IMR-90 (cell line): ENCODE measurements around the gene MZT1. TPM values are rescaled to one million over a fixed set of nuclear protein-coding genes. Genes with fewer than 3 reads are reported as not detected.

Experiments used
- ATAC-seq: fragments of 200-7000 bp; cut with Tn5 transposase; 2 replicates; pipeline ENCODE4 v1.9.1; 2020; ENCODE audit warnings: low read depth, mild to moderate bottlenecking, moderate library complexity
- BruUV-seq: library from RNA; stranded (reverse); fragments of 400-500 nt; replicated peaks from 2 replicates; lab custom pipeline; 2021; lab: Mats Ljungman, UMichigan
- CTCF ChIA-PET: fragments of 300-600 bp; formaldehyde crosslinking; extraction: SDS; loops from one replicate; lab custom pipeline; 2021; ENCODE audit warnings: antibody characterized with exemption; lab: Yijun Ruan, JAX
- POLR2A ChIA-PET: fragments of 300-600 bp; sonication (Branson Sonifier 250); formaldehyde crosslinking; loops from one replicate; lab custom pipeline; 2022; ENCODE audit warnings: antibody characterized with exemption; ENCODE audit not compliant: unreplicated experiment; lab: Charles Lee
- DNase-seq: peaks from one replicate; pipeline ENCODE4 v3.0.0; 2013
- H2AFZ ChIP-seq: replicated peaks from 2 replicates; pipeline ENCODE3; 2013; ENCODE audit warnings: low read length, mild to moderate bottlenecking; ENCODE audit not compliant: poor library complexity
- H2AK5ac ChIP-seq: 2 replicates; pipeline ENCODE4 v1.6.1; 2013; ENCODE audit warnings: low read depth, low read length, inconsistent platforms
- H2AK9ac ChIP-seq: replicated peaks from 2 replicates; pipeline ENCODE3; 2013; ENCODE audit warnings: mild to moderate bottlenecking, low read depth, low read length, moderate library complexity; ENCODE audit not compliant: poor library complexity
- H2BK120ac ChIP-seq: 2 replicates; pipeline ENCODE4 v1.6.1; 2013; ENCODE audit warnings: low read depth, low read length, inconsistent platforms
- H2BK15ac ChIP-seq: 3 replicates; pipeline ENCODE4 v1.6.1; 2013; ENCODE audit warnings: low read depth, low read length, inconsistent platforms
- H2BK20ac ChIP-seq: 2 replicates; pipeline ENCODE4 v1.6.1; 2013; ENCODE audit warnings: low read depth, mild to moderate bottlenecking, inconsistent platforms, low read length, moderate library complexity
- H2BK5ac ChIP-seq: 2 replicates; pipeline ENCODE4 v1.6.1; 2013; ENCODE audit warnings: mild to moderate bottlenecking, low read depth, low read length, inconsistent platforms; ENCODE audit not compliant: poor library complexity, severe bottlenecking
- H3K14ac ChIP-seq: replicated peaks from 2 replicates; pipeline ENCODE4 v1.6.1; 2013; ENCODE audit warnings: low read depth, low read length, inconsistent platforms
- H3K18ac ChIP-seq: 2 replicates; pipeline ENCODE4 v1.6.1; 2013; ENCODE audit warnings: low read depth, low read length, control low read depth
- H3K23ac ChIP-seq: 2 replicates; pipeline ENCODE4 v1.6.1; 2013; ENCODE audit warnings: low read depth, low read length, inconsistent platforms
- H3K27ac ChIP-seq: 2 replicates; pipeline ENCODE4 v1.5.1; 2013; ENCODE audit warnings: mild to moderate bottlenecking, control low read depth, low read length; ENCODE audit not compliant: insufficient read depth
- H3K27me3 ChIP-seq: 2 replicates; pipeline ENCODE4 v1.6.1; 2013; ENCODE audit warnings: low read length; ENCODE audit not compliant: control insufficient read depth, insufficient read depth
- H3K36me3 ChIP-seq: 2 replicates; pipeline ENCODE4 v1.6.1; 2013; ENCODE audit warnings: low read length, mixed read lengths; ENCODE audit not compliant: control insufficient read depth, insufficient read depth
- H3K4ac ChIP-seq: 2 replicates; pipeline ENCODE4 v1.6.1; 2013; ENCODE audit warnings: low read depth, low read length, inconsistent platforms
- H3K4me1 ChIP-seq: 2 replicates; pipeline ENCODE4 v1.6.1; 2013; ENCODE audit warnings: low read length, mixed read lengths; ENCODE audit not compliant: control insufficient read depth, insufficient read depth
- H3K4me2 ChIP-seq: 2 replicates; pipeline ENCODE4 v1.6.1; 2013; ENCODE audit warnings: low read depth, mild to moderate bottlenecking, control low read depth, low read length, moderate library complexity
- H3K4me3 ChIP-seq: 2 replicates; pipeline ENCODE4 v1.5.1; 2013; ENCODE audit warnings: low read depth, mild to moderate bottlenecking, control low read depth, low read length, moderate library complexity; ENCODE audit not compliant: insufficient read depth
- H3K56ac ChIP-seq: 2 replicates; pipeline ENCODE4 v1.6.1; 2013; ENCODE audit warnings: low read length, inconsistent platforms; ENCODE audit not compliant: insufficient read depth; ENCODE audit errors: extremely low read depth
- H3K79me1 ChIP-seq, 2 experiments: 2 replicates each; pipeline ENCODE4 v1.6.1; 2013; ENCODE audit warnings: low read length in 2 of 2, inconsistent platforms in 1 of 2, low read depth in 1 of 2
- H3K9ac ChIP-seq: 2 replicates; pipeline ENCODE4 v1.6.1; 2013; ENCODE audit warnings: low read depth, low read length, control low read depth
- H3K9me1 ChIP-seq: 2 replicates; pipeline ENCODE4 v1.6.1; 2013; ENCODE audit warnings: low read length, inconsistent platforms; ENCODE audit not compliant: insufficient read depth
- H3K9me3 ChIP-seq: 2 replicates; pipeline ENCODE4 v1.6.1; 2013; ENCODE audit warnings: low read length; ENCODE audit not compliant: control insufficient read depth, insufficient read depth
- H4K20me1 ChIP-seq: 2 replicates; pipeline ENCODE4 v1.6.1; 2013; ENCODE audit warnings: low read length, inconsistent platforms; ENCODE audit not compliant: insufficient read depth
- H4K5ac ChIP-seq: 2 replicates; pipeline ENCODE4 v1.6.1; 2013; ENCODE audit warnings: mild to moderate bottlenecking, low read depth, low read length, control low read depth
- H4K8ac ChIP-seq, 2 experiments: 2 replicates each; pipeline ENCODE4 v1.6.1; 2013; ENCODE audit warnings: low read depth in 2 of 2, low read length in 2 of 2, control low read depth in 1 of 2, inconsistent platforms in 1 of 2
- H4K91ac ChIP-seq: 2 replicates; pipeline ENCODE4 v1.6.1; 2013; ENCODE audit warnings: low read depth, low read length, inconsistent platforms; ENCODE audit not compliant: insufficient read depth
- BHLHE40 ChIP-seq: fragments of 150-350 bp; IDR thresholded peaks from 2 replicates; pipeline ENCODE4 v1.6.1; 2016; ENCODE audit warnings: mild to moderate bottlenecking, low read depth, low read length
- CHD1 ChIP-seq: IDR thresholded peaks from 2 replicates; pipeline ENCODE4 v1.6.1; 2012; ENCODE audit warnings: low read depth, low read length, improper control_type of control experiment
- CTCF ChIP-seq: conservative IDR thresholded peaks from 2 replicates; pipeline ENCODE4 v1.5.1; 2012; ENCODE audit warnings: mild to moderate bottlenecking, low read depth, low read length, improper control_type of control experiment
- ELK1 ChIP-seq: fragments of 150-350 bp; IDR thresholded peaks from 2 replicates; pipeline ENCODE4 v1.6.1; 2016; ENCODE audit warnings: low read depth, mild to moderate bottlenecking, low read length, moderate library complexity, borderline replicate concordance
- FOS ChIP-seq: fragments of 150-350 bp; IDR thresholded peaks from 2 replicates; pipeline ENCODE4 v1.6.1; 2016; ENCODE audit warnings: low read depth, low read length
- MAFK ChIP-seq: IDR thresholded peaks from 2 replicates; pipeline ENCODE4 v1.6.1; 2012; ENCODE audit warnings: low read depth, low read length, improper control_type of control experiment
- MAZ ChIP-seq: IDR thresholded peaks from 2 replicates; pipeline ENCODE4 v1.6.1; 2012; ENCODE audit warnings: low read depth, mild to moderate bottlenecking, low read length, improper control_type of control experiment, moderate library complexity, borderline replicate concordance
- MXI1 ChIP-seq: IDR thresholded peaks from 2 replicates; pipeline ENCODE4 v1.6.1; 2012; ENCODE audit warnings: low read depth, mild to moderate bottlenecking, low read length, moderate library complexity, borderline replicate concordance
- POLR2A ChIP-seq: IDR thresholded peaks from 2 replicates; pipeline ENCODE4 v1.6.1; 2012; ENCODE audit warnings: mild to moderate bottlenecking, low read depth, low read length
- RAD21 ChIP-seq: IDR thresholded peaks from 2 replicates; pipeline ENCODE4 v1.6.1; 2012; ENCODE audit warnings: low read length, improper control_type of control experiment
- RCOR1 ChIP-seq: IDR thresholded peaks from 2 replicates; pipeline ENCODE4 v1.6.1; 2012; ENCODE audit warnings: mild to moderate bottlenecking, low read length, improper control_type of control experiment; ENCODE audit not compliant: insufficient replicate concordance
- RFX5 ChIP-seq: IDR thresholded peaks from 2 replicates; pipeline ENCODE4 v1.8.0; 2012; ENCODE audit warnings: low read depth, mild to moderate bottlenecking, low read length, moderate library complexity
- SMC3 ChIP-seq: fragments of 150-350 bp; IDR thresholded peaks from 2 replicates; pipeline ENCODE4 v1.6.1; 2016; ENCODE audit warnings: low read depth, mild to moderate bottlenecking, antibody characterized with exemption, low read length, moderate library complexity
- WGBS, 2 experiments: methylation state at CpG; one replicate each; pipeline versions ENCODE4 v1.1.5 to v1.1.7; 2013; ENCODE audit warnings: missing lambda C conversion rate in 2 of 2; ENCODE audit not compliant: insufficient read length in 1 of 2; ENCODE audit errors: extremely low coverage in 2 of 2; 5-methylcytosine and 5-hydroxymethylcytosine counted together
- dilution Hi-C: fragments of 300-500 bp; cut with HindIII; formaldehyde crosslinking; loops from one replicate; pipeline ENCODE4 v1.14.3; 2018; ENCODE audit warnings: low sequenced_read_pairs; ENCODE audit not compliant: unreplicated experiment
- in situ Hi-C: fragments of 300-500 bp; cut with MboI; formaldehyde crosslinking; loops from 3 replicates; pipeline ENCODE4 v1.14.3; 2019; ENCODE audit warnings: low sequenced_read_pairs, inconsistent platforms, mixed read lengths
- intact Hi-C: fragments of 100-400 bp; cut with micrococcal nuclease; formaldehyde crosslinking; loops from 2 replicates; pipeline ENCODE4 v1.10.0; 2022
- polyA plus RNA-seq, 3 experiments: library from polyadenylated mRNA; depleted of rRNA; stranded (reverse); fragments of >200 nt; gene quantifications; 2 replicates each; pipeline ENCODE4 v1.2.3, GENCODE V29; 2012; ENCODE audit warnings: low replicate concordance in 1 of 3
- total RNA-seq: library from RNA; depleted of rRNA; stranded (reverse); fragments of >200 nt; gene quantifications from 2 replicates; pipeline ENCODE4 v1.2.3, GENCODE V29; 2012

The MZT1 gene
- total and polyA plus RNA-seq, 2 of the 4 experiments (the other 2 are of a cell fraction): 3.6 to 5.3 TPM

GRCh38 chr13:72694314-72694713 is 33.1 kb downstream of the MZT1 start:
- no peak overlapping the region for H2BK15ac ChIP-seq
- H3K4me1 ChIP-seq: no peaks in the 10 kb centered on the region
- peaks cover 2% of the 10 kb centered on the region; the same call in 1 of the 2 replicates for H3K27me3 ChIP-seq
- H3K4me3 ChIP-seq: no peak overlapping the region
- H3K14ac ChIP-seq: no peak overlapping the region
- TF ChIP-seq MAFK (no peak), MAZ (no peak), RCOR1 (no peak), MXI1 (no peak), CHD1 (no peak), RAD21 (no peak), FOS (no peak), CTCF (no peak), BHLHE40 (no peak), ELK1 (no peak), RFX5 (no peak), POLR2A (no peak), SMC3 (no peak)
- no peak overlapping the region for H4K91ac ChIP-seq
- H3K36me3 ChIP-seq: no peaks in the 10 kb centered on the region
- dilution Hi-C loops (no loop called here), in situ Hi-C loops (loop anchor here (25.0 kb wide), 1 partner anchor 1732 kb away; no protein-coding TSS in a partner anchor), intact Hi-C loops (loop anchor here (10.0 kb wide), 1 partner anchor 1730 kb away; no protein-coding TSS in a partner anchor)
- H2BK120ac ChIP-seq: no peak overlapping the region
- no peak overlapping the region for H3K4ac ChIP-seq
- H2AK9ac ChIP-seq: no peak overlapping the region
- no peaks in the 10 kb centered on the region for H3K79me1 ChIP-seq
- POLR2A ChIA-PET: no interaction called here
- H3K4me2 ChIP-seq: no peak overlapping the region
- no peak overlapping the region for H4K5ac ChIP-seq
- H3K9me3 ChIP-seq: no peaks in the 10 kb centered on the region
- H3K18ac ChIP-seq: no peak overlapping the region
- no peak for ATAC-seq
- DNase-seq: no peak
- no peak overlapping the region for H4K8ac ChIP-seq
- H3K9me1 ChIP-seq: no peaks in the 10 kb centered on the region
- CTCF ChIA-PET: interaction anchor here (0.9 kb wide), 1 partner anchor 18 kb away, joined by 4 read pairs; no protein-coding TSS in a partner anchor
- H2AFZ ChIP-seq: peak overlapping the region; percentile 1
- no CpG with 5 or more reads among the region's 8 CpGs for WGBS, 2 experiments
- no peak overlapping the region for H2BK20ac ChIP-seq
- H2AK5ac ChIP-seq: no peak overlapping the region
- no TSS peak for BruUV-seq
- no peak overlapping the region for H3K56ac ChIP-seq
- H3K23ac ChIP-seq: no peak overlapping the region
- H3K9ac ChIP-seq: no peak overlapping the region
- H2BK5ac ChIP-seq: no peak overlapping the region
- H3K27ac ChIP-seq: no peak overlapping the region
- no peaks in the 10 kb centered on the region for H4K20me1 ChIP-seq
